Activated naive CD4-positive, alpha-beta T cell treated with anti-CD3 and anti-CD28 coated beads for 36 hours (primary cell): ENCODE measurements around the gene ITIH4. TPM values are rescaled to one million over a fixed set of nuclear protein-coding genes. Genes with fewer than 3 reads are reported as not detected.

ENCODE experiments used
- microRNA-seq: library from miRNA; unstranded; fragments of <30 nt; microRNA quantifications from one replicate; pipeline ENCODE4 v1.2.0, GENCODE V29; 2022; ENCODE audit warnings: borderline microRNAs expressed, borderline replicate concordance
- total RNA-seq, 2 experiments: library from RNA; stranded (reverse); gene quantifications; one replicate each; pipeline ENCODE4 v1.2.3, GENCODE V29; 2021

The ITIH4 gene
- total RNA-seq, 2 experiments from 2014 or later: 1.6 to 2.2 TPM

Small RNA genes lying within 50 kb of the gene (microRNA-seq; reads per million reads assigned to microRNA genes)
- gene MIR8064: not detected

Other genes starting within 250 kb of the ITIH4 start
- gene PBRM1, start 144.8 kb downstream of the ITIH4 start, total RNA-seq: 10 to 100 TPM; 49.9 to 57.7 TPM
- gene GNL3, start 144.6 kb downstream of the ITIH4 start, total RNA-seq: 100 to 1,000 TPM; 195 to 197 TPM
- gene GLT8D1, start 124.9 kb downstream of the ITIH4 start, total RNA-seq: 10 to 100 TPM; 24.5 to 25.4 TPM
- gene SPCS1, start 124.6 kb downstream of the ITIH4 start, total RNA-seq: 100 to 1,000 TPM; 118 to 123 TPM
- gene NEK4, start 59.7 kb downstream of the ITIH4 start, total RNA-seq: 10 to 100 TPM; 12.8 to 15.3 TPM
- not detected for gene ITIH1, start 53.1 kb downstream of the ITIH4 start, total RNA-seq
- not detected for gene ITIH3, start 35.9 kb downstream of the ITIH4 start, total RNA-seq
- gene MUSTN1, start 4.3 kb upstream of the ITIH4 start, total RNA-seq: under 1 TPM in 1 of 2 experiments, not detected in 1; 0.57 TPM
- 1 to 10 TPM; 7.7 to 9.7 TPM for gene STIMATE, start 66.9 kb upstream of the ITIH4 start, total RNA-seq
- gene SFMBT1, start 215.4 kb upstream of the ITIH4 start, total RNA-seq: 10 to 100 TPM; 15.1 to 15.4 TPM